ENCODE measurements around the gene PROZ.

PROZ gene

DNA sequence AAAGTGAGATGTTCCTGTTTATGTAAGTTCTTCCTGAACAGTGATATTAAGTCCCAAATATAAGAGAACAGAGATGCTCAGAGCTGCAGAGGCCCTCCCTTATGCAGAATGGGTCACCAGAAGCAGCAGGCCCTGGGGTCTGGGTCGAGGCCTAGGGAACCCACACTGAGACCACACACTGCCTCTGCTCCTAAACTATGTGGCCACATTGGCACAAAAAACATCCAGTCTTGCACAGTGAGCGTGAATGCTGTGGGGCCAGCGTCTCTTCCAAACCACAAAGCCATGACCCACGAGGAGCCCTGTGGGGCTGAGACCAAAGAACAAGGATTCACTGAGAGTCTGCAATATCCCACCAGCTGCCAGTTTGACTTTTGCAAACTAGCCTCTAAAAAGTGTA is 23.6 kb downstream of the PROZ start:
- DNase-seq = no peak

DNA sequence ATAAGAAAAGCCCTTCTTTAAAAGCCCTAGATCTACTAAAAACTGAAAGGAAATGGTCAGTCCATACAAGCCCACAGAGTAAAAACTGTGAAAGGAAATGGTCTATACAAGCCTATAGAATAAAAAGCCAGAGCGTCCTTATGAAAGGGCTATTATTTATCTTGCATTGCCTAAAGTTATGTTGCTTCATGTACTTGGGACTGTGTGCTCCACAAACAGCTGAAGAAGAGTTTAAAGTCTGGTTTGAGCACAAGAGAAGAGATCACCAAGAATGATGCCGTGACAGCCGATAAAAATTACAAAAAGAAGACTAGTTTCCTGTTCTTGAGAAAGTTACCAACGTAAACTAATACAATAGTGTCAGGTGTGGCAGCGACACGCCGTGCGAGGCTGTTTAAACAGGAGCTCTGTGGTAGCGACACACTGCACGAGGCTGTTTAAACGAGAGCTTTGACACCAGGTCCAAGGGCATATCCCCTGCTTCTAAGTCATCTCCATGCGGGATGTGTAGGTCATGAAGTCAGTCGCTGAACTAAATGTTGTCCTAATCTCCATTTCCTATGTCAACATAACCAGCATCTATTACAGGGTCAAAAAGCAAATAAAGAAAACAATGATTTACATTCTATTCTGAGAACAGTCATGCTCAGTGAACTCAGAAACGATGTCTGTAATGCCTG is 25.1 kb downstream of the PROZ start:
- no peak for DNase-seq

- no peak for DNase-seq
Measured at GRCh38 chr13:113184568-113185440, 26.4 kb downstream of the PROZ start.

- DNase-seq = no peak
Measured at GRCh38 chr13:113186061-113186900, 27.8 kb downstream of the PROZ start.

DNA sequence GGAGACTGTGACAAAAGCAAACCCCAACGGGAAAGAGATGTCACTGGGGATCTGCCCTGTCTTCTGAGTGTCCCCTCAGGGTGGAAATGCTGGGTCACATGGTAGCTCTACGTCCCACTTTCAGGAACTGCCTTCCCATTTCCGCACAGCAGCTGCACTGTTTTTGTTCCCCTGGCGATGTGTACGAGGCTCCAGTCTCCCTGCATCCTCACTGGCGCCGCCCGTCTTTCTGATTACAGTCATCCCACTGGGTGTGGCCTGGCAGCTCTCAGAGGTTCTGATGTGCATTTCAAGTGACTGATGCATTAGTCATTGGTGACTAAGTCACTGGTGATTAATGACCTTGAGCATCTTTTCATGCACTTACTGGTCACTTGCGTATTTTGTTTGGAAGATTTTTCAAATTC is 28.8 kb downstream of the PROZ start:
- no peak for DNase-seq

- DNase-seq = no peak
Measured at GRCh38 chr13:113187883-113188665, 29.6 kb downstream of the PROZ start.

DNA sequence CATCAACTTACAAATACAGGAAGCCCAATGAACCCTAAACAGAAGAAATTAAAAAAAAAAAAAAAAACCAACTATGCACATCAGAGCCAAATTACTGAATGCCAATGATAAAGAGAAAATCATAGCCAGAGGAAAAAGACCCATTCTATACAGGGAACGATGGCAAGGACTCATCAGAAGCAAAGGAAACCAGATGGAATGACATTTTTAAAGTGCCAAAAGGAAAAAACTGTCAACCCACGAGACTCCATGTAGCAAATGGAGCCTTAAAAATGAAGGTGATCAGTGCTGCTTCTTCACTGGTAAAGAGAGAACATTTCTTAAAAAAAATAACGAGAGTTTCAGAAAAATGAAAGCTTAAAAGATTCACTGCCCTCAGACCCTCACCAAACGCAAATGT is 31.7 kb downstream of the PROZ start:
- no peak for DNase-seq

DNA sequence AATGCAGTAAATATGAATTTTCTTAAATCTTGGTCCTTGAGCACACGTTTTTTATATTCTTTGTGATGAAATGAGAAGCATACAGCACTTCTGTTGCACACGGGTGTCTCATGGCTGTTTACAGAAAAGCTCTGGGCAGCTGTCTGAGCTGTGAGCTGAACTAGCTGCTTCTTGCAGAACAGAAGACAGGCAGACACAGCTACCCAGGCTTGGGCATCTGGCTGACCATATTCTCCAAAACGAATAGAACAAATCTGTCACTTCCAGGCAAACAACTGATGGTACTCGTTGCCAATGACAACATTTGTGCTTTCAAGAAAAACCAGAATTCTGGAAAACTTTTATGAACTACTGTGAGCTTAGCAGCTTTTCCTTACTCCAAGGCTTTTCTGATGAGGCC is 33.8 kb downstream of the PROZ start:
- no peak for DNase-seq

GRCh38 chr13:113192902-113193301 is 34.5 kb downstream of the PROZ start:
- DNase-seq = no peak

DNA sequence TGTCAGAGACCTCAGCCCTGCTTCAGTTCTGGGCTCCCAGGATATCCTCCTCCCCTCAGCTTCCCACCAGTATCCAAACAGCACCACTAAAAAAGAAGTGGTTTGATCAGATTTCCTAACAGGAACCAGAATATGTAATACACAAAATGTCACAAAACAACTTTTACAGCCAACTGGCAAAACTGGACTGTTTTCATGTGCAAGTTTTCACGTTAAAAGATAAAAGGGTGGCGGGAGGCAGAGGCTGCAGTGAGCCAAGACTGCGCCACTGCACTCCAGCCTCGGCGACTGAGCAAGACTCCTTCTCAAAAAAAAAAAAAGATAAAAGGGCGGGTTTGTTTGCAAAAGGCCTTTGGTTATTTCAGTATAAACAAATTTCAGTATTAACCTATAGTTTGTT is 36.9 kb downstream of the PROZ start:
- DNase-seq = no peak

GRCh38 chr13:113196970-113197737 is 38.7 kb downstream of the PROZ start:
- DNase-seq = no peak

- no peak for DNase-seq
Measured at GRCh38 chr13:113201815-113202214, 43.4 kb downstream of the PROZ start.

DNA sequence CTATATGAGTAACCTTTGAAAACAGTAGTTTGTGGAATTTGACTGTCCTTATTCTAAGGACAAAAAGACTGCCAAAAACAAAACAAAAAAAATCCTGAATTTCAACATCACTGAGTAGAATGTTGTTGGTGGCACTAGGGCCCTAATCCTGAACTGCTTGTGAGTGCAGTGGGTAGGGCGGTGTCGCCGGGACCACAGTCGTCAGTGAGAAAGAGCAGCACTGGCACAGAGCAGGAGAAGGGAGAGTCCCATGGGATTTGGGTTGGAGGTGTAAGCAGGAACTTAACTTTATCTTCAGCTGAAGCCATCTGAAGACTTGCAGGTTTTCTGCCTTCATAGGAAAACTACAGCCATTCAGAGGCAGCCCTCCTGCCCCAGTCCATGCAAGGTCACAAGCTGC is 44.5 kb downstream of the PROZ start:
- no peak for DNase-seq

GRCh38 chr13:113203507-113204377 is 45.3 kb downstream of the PROZ start:
- no peak for DNase-seq

DNA sequence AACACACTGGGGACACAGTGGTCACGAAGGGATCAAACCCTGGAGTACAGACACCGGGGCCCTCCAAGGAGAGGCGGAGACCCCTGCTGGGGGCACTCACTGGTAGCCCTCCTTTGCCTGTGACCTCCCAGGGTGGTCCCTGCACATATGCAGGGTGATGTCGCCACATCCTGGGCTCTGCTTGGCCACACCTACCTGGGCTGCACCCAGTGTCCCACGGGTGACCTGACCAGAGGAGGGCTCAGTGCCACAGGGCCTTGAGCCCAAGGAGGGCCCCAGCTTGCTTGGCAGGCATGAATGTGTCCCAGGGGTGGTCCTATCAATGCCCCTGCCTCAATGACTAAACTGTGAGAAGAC is 45.9 kb downstream of the PROZ start:
- no peak for DNase-seq

GRCh38 chr13:113205428-113205931 is 47.0 kb downstream of the PROZ start:
- no peak for DNase-seq

DNA sequence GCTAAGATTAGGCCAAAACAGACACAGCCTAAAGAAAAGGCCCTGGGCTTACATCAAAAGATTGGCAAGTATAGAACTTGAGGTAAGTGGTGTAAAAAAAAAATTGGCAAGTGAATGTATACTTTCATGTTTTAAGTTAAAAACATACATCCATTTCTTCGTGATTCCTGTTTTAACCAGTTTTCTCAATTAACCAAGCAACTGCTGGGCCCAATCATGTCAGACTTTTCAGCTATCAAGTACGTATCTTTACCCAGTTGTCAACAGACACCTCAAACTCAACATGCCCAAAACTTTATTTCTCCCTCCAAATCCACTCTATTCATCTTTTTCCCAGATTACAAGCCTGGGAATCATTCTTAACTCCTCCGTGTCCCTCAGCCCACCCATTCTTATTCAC is 49.0 kb downstream of the PROZ start:
- no peak for DNase-seq

GRCh38 chr13:113207890-113208420 is 49.5 kb downstream of the PROZ start:
- no peak for DNase-seq

- DNase-seq = no peak
Measured at GRCh38 chr13:113208421-113209335, 50.2 kb downstream of the PROZ start, which contains the start of gene PCID2. Gene PCID2 (minus strand): TSS chr13:113208669. CDS start chr13:113208634, 35 bp downstream.

Data from NCI-H446 treated with DMSO at 0.1 percent for 48 hours (cell line).